GM18870 (cell line): ENCODE results near the gene MINDY4.

Source experiments
- ATAC-seq: cut with Tn5 transposase; IDR thresholded peaks from one replicate; pipeline ENCODE4 v1.9.1; 2021; ENCODE audit warnings: moderate library complexity; ENCODE audit not compliant: unreplicated experiment

MINDY4 gene

DNA sequence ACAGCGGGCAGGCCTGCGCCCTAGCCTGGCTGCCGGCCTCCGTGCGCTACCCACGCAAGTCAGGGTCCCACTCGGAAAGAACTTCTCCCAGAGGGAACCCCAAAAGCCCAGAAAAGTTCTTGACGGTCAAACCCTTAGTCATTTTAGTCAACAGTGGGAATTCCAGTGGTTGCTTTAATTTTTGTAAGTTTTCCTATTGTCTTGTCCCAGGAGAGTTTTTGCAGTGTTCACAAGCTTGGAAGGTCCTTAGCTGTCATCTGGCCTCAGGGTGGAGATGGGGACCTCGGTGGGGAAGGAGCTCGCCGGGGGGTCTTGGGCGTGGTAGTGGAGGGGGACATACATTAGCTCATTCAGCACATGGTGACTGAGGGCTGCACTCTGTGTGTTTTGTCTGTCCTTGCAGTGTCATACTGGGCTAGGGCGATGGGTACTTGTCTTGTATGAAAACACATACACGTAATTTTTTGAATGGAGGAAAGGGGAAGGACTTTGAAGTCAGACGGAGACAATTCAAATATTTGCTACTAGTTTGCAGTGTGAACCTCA lies 736 bp downstream of the MINDY4 start:
- ATAC-seq = no peak

DNA sequence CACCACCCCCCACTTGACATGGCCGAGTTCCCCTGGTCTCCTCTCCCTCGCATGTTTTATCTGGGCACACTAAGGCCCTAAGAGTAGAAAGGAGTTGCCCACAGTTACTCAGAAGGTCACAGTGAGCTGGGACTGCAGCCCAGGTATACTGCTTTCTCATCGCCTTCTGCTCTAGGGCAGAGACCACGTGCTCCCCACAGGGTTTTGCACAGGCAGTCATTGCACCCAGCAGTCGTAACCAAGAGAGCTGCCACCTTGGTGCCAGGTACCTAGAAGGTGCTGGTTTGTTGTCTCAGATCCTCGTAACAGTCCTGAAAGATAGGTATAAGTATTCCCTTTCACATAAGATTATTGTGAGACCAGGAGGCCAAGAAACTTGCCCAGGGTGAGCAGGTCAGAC lies 1.8 kb downstream of the MINDY4 start:
- no peak for ATAC-seq

DNA sequence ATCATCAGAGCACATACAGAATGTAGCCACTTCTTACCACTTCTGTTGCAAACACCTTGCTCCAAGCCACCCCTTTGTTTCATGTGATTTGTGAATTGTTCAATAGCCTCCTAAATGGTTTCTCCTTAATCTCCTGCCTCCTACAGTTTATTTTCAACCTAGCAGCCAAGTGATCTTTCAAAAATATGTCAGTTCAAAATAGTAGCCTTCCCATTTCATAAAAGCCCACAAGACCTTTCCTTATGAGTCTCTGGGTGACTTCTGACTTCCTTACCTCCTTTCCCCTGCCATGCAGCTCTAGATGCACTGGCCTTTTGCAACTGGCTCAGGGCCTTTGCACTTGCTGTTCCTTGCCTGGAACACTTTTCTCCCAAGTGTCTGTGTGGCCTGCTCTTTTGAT lies 4.8 kb downstream of the MINDY4 start:
- no peak for ATAC-seq

DNA sequence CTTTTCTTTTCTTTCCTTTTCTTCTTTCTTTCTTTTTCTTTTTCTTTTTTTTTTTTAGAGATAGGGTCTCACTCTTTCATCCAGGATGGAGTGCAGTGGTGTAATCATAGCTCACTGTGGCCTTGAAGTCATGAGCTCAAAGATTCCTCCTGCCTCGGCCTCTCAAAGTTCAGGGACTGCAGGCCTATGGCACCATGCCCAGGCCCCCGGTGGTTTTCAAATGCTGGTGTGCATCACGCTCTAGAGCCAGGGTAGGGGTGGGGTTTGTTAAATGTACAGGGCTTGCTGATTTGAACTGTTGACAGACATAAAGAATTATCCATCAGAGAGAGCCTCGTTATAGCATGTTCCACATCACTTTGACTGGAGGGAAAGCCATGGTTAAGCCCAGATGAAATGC lies 5.8 kb downstream of the MINDY4 start:
- no peak for ATAC-seq

DNA sequence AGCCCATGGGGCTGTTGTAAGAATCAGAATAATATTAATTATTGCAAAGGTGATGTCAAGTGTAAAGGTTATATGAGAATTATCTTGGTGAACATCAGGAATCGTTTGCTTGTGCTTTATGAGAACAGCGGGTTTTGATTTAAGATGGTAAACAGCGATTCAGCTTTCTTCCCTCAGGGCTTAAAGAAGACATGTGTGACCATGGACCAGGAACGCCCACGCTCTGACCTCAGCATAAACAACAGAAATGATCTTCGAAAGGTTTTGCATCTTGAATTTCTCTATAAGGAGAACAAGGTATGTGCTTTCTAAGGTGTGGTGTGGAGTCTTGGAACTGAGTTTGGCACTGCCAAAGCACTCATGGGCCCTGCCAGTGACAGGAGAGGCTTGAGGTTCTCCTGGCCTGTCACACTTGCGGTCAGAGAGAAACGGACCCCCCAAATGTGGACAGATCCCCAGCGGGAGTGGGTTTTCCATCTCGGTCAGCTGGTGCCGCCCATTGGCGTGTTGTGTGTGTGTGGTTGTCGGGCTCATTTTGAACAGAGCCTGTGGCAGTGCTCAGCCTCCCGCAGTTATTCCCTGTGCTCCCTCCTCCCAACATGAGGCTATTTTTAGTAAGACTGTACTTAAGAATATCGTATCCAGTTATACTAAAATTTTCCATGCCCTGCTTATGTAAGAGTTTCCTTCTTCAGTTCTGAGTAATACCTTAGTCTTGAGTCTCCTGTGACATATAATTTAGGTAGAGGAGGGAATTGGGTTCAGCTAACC lies 7.2 kb downstream of the MINDY4 start:
- ATAC-seq = no peak

DNA sequence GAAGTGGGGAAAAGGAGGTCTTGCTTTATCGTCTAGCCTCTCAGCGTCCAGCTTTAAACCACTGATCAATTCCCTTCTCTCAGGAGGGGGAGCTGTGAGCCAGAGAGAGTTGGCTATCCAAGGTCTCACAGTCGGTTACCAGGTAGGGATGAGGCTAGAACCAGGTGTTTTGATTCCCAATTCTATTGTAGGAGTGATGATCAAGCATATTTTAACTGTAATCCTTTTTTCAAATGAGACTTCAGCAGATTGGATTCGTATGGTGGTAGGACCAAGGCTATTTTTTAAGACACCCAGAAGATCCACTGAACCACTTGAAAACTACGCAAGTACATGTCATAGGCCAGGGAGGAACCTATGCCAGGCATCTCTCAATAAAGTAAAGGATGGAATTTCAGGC lies 8.4 kb downstream of the MINDY4 start:
- no peak for ATAC-seq

DNA sequence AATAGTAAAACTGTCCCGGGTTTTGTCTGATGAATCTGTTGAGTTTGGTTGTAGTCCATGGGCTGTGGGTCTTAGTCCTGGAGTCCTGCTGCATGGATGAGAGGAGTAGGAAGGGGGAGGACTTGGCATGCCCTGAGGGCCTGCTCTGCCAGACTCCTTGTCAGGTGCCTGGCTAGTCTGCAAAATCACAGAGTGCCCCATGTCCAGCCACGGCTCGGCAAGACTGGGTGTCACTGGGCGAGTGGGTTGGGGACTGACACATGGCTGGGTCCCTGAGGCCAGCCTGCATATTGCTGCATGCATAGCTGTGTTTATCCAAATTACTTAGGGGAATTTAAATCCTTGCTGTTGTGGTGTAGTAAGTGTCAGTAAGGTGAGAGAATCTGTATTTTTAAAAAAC lies 9.7 kb downstream of the MINDY4 start:
- ATAC-seq = no peak

DNA sequence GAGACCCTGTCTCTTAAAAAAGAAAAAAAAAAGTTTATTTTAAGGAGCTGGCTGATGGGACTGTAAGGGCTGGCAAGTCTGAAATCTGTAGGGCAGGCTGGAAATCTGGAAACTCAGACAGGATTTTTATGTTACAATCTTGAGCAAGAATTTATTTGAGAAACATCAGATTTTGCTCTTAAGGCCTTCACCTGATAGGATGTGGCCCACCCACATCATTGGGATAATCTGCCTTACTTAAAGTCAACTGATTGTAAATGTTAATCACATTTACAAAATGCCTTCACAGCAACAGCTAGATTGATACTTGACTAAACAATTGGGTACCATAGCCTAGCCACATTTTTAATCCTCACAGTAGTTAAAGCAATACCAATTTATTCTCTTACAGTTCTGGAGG lies 11.5 kb downstream of the MINDY4 start:
- no peak for ATAC-seq

DNA sequence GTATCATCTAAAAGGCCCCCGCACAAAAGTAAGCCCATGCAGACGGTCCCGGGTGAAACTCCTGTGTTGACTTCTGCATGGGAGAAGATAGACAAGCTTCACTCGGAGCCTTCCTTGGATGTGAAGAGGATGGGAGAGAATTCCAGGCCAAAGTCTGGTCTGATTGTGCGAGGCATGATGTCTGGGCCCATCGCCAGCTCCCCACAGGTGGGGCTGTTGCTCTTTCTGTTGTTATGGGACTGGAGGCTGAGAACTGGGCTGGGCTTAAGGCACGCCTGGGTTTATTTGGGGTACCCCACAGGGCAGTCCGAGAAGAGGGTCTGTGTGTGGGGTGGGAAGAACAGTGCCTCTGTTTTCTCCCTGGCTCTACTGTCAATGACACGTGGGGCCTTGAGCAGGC lies 14.6 kb downstream of the MINDY4 start:
- ATAC-seq = no peak

DNA sequence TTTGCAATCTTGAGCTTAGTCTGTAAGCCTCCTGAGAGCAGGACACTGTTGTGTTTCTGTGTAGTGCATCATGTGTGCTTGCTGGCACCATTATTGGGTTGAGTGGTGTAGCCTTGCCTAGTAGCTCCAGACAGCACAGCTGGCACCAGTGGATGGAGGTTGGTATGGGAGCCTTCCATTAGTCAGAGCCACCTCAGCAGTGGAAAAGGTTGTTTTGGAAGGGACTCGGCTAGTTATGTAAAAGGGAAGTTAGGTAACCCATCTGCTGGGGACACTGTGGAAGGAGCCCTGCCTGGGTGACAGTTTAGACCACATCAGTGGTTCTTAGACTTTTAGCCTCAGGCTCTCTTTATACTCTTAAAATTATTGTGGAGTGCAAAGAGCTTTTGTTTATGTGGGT lies 16.3 kb downstream of the MINDY4 start:
- ATAC-seq = no peak

DNA sequence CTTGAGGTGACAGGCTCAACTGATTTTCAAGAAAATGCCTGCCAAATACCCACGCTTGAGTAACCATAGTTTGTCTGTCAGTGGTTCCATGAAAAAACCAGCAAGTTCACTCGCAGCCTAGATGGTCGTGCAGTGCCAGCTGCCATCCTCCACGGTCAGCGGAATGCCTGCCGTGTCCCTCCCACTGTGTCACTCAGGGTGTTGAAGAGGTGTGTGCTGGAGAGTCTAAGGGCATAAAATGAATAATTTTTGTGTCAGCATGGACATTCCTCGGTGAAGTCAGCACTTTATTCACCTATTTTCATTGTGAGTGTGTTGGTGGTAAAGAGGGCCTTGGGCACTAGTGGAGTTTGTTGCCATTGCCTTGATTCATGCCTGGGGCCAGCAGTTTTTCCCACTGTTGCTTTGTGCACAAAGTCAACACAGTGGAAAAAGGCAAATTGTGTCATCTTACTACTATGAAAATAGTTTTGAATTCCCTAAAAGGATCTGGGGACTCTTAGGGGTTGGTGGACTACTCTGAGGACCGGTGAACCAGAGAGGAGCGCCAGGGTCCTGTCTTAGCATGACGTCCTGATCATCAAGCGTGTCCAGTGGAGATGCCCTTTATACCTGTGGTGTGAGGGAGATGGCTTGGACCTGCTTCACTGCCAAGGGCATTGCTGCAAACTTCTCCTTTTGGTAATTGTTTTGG lies 17.6 kb downstream of the MINDY4 start:
- no peak for ATAC-seq

DNA sequence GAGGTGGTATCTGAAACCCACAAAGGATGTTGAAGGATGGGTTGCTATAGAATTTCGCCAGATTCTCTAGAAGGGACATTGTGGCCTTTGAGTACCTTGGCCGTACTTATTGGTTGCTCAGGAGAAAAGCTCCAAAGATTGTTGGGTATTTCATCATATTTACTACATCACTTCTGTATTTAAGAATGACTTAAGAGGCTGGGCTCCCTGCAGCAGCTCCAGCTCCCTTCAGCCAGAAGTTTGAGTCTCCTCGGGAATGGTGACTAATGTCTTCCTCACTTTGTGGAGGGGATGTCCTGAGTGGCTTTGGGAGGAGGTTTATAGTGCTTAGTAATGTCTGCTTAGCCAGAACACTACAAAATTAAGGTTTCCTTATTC lies 18.1 kb downstream of the MINDY4 start:
- no peak for ATAC-seq

DNA sequence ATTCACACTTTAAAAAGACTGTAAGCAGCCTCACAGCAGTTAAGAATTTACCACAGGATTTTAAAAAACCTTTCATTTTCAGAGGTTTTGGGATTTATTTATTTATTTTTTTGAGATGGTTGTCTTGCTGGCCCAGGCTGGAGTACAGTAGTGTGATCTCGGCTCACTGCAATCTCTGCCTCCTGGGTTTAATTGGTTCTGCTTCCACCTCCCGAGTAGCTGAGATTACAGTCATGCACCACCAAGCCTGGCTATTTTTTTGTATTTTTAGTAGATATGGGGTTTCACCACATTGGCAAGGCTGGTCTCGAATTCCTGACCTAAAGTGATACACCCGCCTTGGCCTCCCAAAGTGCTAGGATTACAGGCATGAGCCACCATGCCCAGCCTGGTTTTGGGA lies 19.1 kb downstream of the MINDY4 start:
- ATAC-seq = no peak

DNA sequence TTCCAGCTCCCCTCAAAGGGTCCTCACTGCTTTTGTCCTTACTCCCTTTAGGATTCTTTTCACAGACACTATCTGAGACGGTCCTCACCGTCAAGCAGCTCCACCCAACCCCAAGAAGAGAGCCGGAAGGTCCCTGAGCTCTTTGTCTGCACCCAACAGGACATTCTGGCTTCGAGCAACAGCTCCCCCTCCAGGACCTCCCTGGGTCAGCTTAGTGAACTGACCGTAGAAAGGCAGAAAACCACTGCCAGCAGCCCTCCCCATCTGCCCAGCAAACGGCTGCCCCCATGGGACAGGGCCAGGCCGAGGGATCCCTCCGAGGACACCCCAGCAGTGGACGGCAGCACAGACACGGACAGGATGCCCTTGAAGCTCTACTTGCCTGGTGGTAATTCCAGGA lies 19.9 kb downstream of the MINDY4 start:
- no peak for ATAC-seq

DNA sequence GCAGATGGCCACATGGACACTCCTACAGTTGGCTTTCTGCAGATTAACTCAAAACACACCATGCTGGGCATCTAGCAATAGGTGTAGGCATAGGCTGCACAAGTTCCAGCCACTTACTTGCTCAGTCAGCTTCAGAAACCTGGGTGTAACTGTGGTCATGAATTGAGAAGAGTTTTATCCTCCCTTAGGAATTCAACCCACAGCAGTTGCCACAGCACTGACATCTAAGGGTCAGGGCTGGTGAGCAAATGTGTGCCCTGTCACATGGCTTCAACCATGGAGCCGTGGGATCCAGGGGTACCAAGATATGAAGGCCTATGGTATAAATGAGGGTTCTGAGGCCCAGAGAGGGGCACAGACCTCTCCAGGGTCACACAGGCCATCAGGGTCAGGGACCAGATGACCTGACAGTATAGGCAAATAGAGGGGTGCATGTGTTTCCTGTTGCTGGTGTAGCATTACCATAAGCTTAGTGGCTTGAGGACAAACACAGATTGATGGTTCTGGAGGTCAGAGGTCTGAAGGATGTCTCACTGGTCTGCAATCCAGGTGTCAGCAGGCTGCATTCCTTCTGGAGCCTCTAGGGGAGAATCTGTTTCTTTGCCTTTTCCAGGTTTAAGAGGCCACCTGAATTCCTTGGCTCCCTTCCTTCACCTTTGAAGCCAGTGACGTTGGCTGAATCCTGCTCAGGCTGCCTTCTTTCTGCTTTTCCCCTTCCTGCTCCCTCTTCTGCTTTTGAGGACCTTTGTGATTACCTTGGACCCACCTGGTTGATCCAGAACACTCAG lies 24.1 kb downstream of the MINDY4 start:
- ATAC-seq = no peak

DNA sequence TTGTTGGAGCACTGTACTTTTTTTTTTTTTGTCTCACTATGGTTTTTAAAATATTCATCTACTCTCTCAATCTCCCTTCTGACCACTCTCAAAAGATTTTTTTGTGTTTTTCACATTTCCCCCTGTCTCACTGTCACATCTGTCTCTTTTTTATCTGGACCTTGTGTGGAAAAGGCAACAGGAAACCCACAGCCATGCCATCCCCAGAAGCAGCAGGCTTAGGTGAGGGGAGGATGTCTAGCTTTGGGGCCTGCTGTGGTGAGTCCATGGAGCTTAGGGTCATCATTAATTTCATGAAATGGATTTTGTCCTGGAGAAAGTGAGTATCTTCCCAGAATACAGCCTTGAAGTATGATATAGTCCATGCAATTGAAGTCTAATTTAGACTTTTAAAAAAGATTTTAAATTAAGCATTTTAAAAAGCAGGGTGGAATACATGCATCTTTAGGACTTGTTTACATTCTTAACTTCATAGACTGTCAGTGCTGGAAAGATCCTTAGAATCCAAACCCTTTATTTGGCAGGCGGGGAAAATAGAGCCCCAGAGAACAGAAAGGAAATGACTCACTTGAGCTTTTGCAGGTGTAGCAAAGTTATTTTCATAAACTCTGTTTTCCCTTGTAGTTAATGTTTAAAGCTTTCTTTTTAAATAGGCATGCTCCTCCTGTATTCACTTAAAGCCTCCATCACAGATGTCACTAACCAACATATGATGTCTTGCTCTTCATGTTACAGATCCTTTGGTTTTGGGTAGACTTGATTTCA lies 25.1 kb downstream of the MINDY4 start:
- ATAC-seq = peak; percentile 19

DNA sequence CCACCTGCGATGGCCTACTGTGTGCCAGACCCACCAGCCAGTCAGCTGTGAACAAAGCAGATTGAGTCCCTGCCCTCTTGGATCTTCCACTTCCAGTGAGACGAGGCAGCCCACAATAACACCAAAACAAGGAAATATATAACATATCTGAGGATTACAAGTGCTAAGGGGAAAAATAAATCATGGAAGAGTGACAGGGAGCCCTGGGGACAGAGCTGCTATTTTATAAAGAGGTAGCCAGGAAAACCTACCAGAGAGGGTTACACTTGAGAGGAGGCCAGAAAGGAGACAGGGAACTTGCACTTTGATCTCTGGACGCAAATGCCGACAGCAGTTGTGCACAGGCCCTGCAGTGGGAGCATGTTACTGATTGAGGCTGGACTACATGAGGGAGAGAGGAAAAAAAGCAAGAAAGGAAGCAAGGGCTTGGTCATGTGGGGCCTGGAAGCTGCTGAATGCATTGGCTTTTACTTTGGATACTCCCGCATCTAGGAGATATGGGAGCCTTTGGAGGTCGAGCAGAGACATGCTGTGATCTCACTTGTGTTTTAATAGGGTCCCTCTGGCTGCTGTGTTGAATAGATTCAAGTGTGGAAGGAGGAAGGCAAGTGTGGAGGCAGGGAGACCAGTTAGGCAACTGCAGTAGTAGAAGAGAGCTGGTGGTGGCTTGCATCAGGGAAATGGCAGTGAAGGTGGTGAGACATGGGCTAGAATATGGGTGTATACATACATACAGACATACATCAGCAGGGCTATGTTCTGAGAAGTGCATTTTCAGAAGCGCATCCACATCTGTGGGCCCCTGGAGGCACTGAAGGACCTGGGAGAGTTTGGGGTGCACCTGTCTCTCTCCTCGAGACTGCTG lies 26.2 kb downstream of the MINDY4 start:
- ATAC-seq = no peak

DNA sequence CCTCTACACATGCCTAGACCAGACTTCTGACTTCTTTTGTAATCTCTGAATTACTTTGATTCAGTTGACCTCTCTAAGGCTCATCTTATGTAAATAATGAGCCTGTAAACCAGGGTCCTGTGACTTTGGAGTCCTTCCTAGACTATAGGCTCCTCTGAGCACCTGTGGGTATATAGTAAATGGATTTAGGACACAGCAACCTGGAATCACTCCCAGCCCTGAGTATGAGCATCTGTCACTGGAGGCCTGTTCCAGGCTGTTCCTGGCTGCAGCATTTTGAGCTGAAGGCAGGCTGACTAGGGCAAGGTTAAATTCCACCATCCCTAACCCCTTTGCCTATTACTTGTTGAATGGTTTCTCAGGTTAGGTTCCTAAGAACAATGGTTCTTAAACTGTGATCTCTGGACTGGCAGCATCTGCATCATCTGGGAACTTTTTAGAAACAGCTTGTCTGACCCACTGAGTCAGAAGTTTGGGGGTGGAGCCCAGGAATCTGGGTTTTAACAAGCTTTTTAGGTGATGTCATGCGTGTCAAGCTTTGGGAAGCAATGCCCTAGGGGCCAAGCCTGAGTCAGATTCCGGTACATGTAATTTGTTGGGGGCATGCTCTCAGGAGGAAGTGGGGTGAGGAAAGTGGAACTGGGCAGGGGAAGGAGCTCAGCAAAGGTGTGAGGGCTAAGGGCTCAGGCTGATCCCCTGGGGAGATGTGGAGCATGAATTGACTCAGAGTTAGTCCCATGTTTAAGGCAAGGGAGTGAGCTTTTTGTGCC lies 28.2 kb downstream of the MINDY4 start:
- ATAC-seq = peak; percentile 79

DNA sequence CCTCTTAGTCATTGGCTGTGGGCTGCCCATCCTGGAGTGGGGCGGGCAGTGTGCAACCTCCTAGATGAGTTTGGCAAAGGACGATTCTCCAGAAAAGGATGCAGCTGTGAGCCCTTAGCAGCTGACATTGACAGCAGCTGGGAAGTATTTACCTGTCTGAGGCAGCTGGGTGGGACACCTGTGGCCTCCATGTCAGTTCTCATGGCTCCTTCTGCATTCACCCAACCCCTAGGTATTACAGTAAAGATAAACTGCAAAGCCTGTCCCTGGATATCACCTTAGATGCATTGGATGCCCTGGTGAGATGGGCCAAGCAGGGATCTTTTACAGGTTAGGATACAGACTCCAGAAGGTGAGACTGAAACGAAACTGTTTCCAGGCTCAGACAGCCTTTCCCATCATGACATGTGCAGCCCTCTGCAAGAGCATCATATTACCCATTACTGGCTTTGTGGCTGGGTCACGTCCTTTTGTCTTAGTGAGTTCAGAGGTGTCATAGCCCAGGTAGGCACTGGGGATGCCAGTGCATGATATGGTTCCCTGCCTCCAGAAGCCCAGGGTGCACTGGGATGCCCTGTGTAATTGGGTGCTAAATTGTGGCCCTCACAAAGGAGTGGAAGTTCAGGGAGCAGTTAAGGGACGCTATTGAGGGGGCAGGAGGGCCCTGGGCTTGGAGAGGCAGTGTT lies 28.9 kb downstream of the MINDY4 start:
- ATAC-seq = no peak
